ENCODE data around the gene PDF. TPM values are rescaled to one million over a fixed set of nuclear protein-coding genes. Genes with fewer than 3 reads are reported as not detected.

PDF gene
- total RNA-seq, 4 donors from 2014 or later = 12.8 to 25.0 (median 19.1) TPM

DNA sequence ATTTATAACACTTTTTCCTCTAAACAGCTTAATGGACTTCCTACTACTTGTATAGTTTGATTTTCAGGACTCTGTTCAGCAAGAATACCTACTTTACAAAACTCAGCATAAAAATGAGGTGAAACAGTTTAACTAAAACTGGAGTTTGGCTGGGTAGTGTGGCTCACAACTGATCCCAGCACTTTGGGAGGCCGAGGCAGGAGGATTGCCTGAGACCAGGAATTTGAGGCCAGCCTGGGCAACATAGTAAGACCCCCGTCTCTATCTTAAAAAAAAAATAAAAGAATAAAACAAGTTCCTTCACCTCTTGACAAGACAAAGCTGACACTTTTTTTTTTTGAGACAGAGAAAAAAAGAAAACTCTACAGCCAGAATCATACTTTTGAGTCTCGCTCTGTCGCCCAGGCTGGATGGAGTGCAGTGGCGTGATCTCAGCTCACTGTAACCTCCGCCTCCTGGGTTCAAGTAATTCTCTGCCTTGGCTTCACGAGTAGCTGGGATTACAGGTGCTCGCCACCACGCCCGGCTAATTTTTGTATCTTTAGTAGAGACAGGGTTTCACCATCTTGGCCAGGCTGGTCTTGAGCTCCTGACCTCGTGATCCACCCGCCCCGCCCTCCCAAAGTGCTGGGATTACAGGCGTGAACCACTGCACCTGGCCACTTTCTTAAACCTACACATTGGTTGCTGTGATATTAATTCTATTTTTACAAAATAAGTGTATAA, 2.6 kb downstream of the PDF start:
- no peak for ATAC-seq (ENCODE audit: low FRiP score)
- DNase-seq (ENCODE audit: low spot score) = no peak
- TF ChIP-seq, protein P1, sequence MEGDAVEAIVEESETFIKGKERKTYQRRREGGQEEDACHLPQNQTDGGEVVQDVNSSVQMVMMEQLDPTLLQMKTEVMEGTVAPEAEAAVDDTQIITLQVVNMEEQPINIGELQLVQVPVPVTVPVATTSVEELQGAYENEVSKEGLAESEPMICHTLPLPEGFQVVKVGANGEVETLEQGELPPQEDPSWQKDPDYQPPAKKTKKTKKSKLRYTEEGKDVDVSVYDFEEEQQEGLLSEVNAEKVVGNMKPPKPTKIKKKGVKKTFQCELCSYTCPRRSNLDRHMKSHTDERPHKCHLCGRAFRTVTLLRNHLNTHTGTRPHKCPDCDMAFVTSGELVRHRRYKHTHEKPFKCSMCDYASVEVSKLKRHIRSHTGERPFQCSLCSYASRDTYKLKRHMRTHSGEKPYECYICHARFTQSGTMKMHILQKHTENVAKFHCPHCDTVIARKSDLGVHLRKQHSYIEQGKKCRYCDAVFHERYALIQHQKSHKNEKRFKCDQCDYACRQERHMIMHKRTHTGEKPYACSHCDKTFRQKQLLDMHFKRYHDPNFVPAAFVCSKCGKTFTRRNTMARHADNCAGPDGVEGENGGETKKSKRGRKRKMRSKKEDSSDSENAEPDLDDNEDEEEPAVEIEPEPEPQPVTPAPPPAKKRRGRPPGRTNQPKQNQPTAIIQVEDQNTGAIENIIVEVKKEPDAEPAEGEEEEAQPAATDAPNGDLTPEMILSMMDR (IDR thresholded peaks at IDR 0.05) = no peak

DNA sequence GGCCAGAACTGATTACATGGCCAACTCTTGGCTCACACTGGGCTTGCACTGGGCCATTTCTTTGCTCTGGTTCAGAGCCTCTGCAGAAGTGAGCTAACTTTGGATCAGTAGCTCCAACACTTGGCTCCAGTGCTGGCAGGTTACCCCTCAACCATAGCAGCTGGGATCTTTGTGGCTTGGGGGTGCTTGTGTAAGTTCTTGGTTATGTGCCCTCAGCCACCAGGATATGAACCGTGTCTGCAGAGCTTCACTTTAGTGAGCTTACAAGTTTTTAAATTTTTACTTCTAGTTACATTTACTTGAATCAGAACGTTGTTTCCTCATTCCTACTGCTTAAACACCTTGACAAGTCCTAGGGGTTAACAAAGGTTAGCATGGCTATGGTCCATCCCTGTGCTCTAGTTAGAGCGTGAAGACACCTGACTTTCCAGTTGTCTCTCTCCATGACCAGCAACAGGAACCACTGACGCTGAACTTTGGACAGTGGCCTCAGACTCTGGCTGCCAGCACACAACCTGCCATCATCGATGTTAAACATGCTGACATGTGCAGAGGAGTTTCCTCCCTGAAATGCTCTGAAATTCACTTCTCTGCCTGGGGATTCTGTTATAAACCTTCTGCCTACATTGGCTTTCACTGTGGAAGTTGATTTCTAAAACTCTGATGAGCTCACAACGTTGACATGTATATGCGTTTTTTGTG, 4.1 kb downstream of the PDF start:
- TF ChIP-seq, protein P1 (IDR thresholded peaks at IDR 0.05) = no peak
- DNase-seq (ENCODE audit: low spot score) (no peak), ATAC-seq (ENCODE audit: low FRiP score) (no peak)

DNA sequence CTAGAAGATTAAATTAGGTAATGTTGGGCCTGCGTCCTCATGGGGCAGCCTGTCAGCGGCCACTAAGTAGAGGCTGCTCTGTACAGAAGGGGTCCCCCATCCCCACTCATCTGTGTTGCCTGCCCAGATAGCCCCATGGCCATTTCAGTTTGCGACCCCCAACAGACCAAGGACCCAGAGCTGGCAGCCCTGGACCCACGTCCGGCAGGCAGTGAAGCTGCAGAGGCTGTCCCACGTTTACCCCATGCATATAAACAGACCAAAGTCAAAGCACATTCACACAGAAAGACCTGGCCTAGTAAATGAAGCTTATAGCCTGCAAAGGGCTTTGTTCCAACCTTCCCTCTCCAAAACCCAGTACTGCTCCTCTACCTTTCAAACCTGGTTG, 4.6 kb downstream of the PDF start:
- TF ChIP-seq, protein P1 (IDR thresholded peaks at IDR 0.05) = no peak
- ATAC-seq (ENCODE audit: low FRiP score) (no peak), DNase-seq (ENCODE audit: low spot score) (no peak)

DNA sequence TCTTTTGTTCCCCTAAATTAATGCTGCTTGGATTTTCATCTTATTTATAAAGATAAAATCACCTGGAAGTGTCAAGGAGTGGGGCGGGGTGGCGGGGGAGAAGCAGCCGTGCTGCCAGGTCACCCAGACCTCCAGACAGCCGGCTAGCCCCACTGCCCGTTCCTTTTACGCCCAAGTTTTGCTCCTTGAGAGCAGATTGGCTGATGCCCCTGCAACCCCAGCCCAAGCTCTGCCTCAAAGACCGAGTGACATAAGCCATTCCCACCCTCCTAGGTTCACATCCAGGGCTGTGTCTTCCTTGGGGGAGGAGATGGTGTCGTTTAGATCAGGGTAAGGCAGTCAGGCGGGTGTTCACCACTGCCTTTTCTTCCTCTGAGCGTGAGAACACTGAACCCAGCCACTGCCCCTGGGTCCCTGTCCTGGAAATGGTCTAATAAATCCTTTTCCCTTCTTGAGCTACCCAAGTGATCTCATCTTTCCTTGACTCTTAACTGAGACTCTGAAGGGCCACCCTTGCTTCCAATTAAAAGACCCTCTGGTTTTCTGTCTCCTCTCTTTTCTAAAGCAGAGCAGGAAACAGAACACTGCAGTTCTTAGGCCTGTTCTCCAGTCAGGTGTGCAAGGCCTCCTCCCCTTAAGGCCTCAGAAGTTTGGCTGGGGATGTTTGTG, 5.7 kb downstream of the PDF start:
- TF ChIP-seq, protein P1 (IDR thresholded peaks at IDR 0.05) = no peak
- no peak for ATAC-seq (ENCODE audit: low FRiP score)
- no peak for DNase-seq (ENCODE audit: low spot score)

DNA sequence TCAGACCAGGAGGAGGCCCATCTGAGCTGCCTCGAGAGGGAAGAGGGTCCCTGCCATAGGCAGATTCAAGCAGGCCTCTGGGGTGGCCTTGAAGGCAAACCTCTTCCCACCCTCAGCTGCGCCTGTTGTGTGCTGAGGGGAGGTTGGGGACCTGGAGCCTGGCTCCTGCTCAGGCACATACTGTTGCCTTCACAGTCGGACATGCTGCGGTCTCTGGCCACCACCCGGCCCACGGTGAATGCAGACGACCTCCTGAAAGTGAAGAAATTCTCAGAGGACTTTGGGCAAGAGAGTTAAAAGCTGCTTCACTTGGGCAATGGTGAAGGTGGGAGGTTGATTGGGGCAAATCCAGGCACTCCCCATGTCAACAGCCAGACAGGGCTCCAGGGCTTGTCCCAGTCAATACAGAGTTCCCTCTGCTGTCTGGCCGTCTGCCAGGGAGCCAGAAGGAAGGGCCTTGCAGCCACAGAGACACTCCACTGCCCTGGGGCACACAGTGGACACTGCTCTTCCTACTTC, 6.3 kb downstream of the PDF start:
- TF ChIP-seq, protein P1 (IDR thresholded peaks at IDR 0.05) = no peak
- peak; percentile 35 for ATAC-seq (ENCODE audit: low FRiP score)

DNA sequence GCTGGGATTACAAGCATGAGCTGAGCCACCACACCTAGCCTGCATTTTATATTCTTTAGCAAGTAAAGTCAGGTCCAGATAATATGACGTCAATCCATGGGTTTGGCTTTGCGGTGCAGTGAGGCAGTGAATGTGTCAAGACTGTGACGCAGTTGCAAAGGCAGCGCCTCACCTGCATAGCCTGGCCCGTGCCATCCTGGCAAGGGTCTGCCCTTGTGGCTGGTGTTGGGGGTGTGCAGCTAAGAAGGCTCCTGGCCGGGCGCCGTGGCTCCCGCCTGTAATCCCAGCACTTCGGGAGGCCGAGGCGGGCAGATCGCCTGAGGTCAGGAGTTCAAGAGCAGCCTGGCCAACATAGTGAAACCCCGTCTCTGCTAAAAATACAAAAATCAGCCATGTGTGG, 7.0 kb downstream of the PDF start:
- ATAC-seq (ENCODE audit: low FRiP score) (no peak), DNase-seq (ENCODE audit: low spot score) (no peak)
- TF ChIP-seq, protein P1 (IDR thresholded peaks at IDR 0.05) = no peak

More for the DNA sequence above, 6.3 kb downstream of the PDF start:
- DNase-seq (ENCODE audit: low spot score) = no peak
